ENCODE data around the gene SLC25A51.

The SLC25A51 gene

DNA sequence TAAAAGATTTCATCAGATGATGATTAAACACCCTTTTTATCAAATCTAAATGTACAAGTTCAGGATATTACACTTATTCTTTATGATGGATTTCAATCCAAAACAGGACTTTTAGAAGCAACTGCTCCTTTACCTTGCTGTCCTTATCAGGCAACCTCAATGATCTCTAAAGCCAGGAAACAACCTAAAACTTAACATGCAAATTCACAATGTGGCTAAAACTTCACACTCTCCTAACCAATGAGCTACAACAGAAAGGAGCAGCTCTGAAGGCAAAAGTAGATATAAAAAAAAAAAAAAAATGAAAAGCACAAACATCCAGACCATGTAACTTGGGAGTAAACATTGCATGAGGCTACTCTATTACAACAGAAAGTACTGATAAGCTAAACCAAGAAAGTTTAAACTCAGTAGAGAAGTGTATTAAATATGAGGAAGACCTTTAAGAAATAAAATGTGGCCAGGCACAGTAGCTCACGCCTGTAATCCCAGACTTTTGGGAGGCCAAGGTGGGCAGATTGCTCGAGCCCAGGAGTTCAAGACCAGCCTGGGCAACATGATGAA is 22.9 kb downstream of the SLC25A51 start:
- no peak for TF ChIP-seq ZNF274 (IDR thresholded peaks at IDR 0.05; ENCODE audit: low read depth, low read length)
- no peak overlapping the region for H3K4me3 ChIP-seq (ENCODE audit: low read length)

DNA sequence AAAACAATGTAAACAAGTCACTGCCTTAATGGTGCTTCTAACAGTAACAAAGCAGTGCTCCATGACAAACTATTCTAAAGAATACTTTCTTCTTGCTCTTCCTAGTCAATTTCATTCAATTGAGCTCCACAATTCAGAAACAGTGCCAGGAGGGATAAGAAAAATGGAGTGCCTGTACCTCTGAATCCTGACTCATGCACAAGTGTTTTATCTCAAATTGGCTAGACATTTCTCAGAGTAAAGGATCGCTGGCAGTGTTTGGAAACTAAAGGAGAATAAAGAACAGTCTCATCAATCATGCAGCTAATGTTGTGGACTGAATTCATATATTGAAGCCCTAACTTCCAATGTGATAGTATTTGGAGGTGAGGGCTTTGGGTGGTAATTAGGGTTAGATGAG is 27.6 kb downstream of the SLC25A51 start:
- TF ChIP-seq ZNF274 (IDR thresholded peaks at IDR 0.05; ENCODE audit: low read depth, low read length), result no peak
- no peak overlapping the region for H3K4me3 ChIP-seq (ENCODE audit: low read length)

DNA sequence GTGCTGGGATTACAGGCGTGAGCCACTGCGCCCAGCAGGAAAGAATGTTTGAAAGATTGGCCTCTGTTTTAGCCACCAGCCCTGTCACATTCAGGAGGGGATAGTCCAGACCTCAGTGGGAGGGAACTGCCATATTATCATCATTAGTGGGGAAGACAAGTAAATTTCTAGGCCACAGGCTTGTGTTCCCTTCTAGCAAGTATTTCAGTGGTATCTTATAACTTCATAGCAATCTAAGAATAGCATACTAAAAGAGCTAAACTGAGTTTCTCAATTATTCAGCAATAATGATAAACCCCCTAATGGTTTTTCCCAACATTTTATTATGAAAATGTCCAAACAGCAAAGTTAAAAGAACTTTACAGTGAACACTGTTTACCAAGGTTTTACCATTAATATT is 30.0 kb downstream of the SLC25A51 start:
- TF ChIP-seq ZNF274 (IDR thresholded peaks at IDR 0.05; ENCODE audit: low read depth, low read length), result no peak
- H3K4me3 ChIP-seq (ENCODE audit: low read length), result no peak overlapping the region

DNA sequence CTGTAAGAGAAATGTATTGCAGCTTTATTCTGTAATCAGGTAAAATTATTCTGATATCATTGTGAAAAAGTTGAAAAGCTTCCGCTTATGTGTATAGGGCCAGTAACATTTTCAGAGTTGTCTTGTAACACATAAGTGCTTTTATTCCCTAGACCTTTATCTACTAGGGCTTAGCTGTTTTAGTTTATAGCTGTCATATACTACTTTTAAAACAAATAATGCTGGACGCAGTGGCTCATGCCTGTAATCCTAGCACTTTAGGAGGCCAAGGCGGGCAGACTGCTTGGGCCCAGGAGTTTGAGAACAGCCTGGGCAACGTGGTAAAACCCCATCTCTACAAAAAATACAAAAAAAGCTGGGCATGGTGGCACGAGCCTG is 33.1 kb downstream of the SLC25A51 start:
- TF ChIP-seq ZNF274 (IDR thresholded peaks at IDR 0.05; ENCODE audit: low read depth, low read length), result no peak
- H3K4me3 ChIP-seq (ENCODE audit: low read length), result no peak overlapping the region

DNA sequence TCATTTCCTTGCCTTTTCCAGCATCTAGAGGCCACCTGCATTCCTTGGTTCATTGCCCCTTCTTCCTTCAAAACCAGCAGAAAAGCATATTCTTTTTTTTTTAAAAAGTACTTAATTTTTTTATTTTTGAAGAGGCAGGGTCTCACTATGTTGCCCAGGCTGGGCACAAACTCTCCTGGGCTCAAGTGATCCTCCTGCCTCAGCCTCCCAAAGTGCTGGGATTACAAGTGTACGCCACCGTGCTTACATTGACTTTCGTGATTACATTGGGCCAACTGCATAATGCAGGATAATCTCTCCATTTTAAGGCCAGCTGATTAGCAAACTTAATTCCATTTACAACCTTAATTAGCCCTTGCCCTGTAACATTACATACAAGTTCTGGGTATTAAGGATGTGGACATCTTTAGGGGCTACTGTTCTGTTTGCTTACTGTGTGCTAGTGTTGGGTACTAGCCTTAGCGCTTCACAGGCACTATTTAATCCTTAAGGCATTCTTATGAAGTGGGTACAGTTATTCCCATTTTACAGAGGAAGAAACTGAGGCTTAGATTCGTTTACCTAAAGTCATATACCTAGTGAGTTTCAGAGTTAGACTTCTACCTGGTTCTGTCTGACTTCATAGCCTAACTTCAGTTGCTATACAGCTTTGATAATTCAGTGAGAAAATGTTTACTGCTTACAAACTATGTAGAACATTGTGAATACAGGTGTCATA is 33.7 kb downstream of the SLC25A51 start:
- H3K4me3 ChIP-seq (ENCODE audit: low read length), result no peak overlapping the region
- no peak for TF ChIP-seq ZNF274 (IDR thresholded peaks at IDR 0.05; ENCODE audit: low read depth, low read length)

DNA sequence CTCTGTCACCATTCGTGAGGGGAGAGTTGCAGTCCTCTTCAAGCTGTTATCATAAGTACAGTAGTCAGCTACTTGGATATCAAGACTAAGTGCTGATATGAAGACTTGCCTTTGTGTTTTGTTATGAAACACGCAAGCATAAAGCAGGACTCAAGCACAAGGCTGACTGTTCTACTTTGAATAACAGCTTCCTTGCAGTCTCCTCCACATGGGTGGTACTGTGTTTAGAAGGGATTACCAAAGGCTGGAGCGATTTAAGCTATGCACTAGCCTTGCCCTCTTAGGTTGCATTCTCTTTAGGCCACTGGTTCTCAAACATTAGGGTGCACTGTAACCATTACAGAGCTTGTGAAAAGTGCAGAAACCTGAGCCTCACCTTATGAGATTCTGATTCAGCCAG is 41.4 kb downstream of the SLC25A51 start:
- no peak for TF ChIP-seq ZNF274 (IDR thresholded peaks at IDR 0.05; ENCODE audit: low read depth, low read length)
- H3K4me3 ChIP-seq (ENCODE audit: low read length), result no peak overlapping the region

DNA sequence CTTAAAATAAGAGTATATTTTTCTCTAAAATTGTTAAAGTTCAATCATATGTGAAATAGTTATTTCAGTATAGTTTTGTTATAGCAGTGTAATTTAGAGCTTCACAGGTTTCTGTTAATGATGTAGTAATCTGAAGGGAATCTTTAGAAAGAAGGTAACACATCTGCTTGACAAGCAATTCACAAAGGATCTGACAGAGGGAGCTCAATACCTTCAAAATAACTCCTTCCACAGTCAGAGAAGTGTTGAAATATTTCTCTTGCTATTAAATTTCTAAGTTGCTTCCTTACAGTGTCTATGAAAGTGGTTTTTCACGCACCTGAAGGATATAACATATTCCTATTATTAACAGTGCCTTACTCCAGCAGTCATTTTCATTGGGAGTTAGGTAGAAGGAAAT is 44.9 kb downstream of the SLC25A51 start:
- no peak overlapping the region for H3K4me3 ChIP-seq (ENCODE audit: low read length)
- no peak for TF ChIP-seq ZNF274 (IDR thresholded peaks at IDR 0.05; ENCODE audit: low read depth, low read length)

DNA sequence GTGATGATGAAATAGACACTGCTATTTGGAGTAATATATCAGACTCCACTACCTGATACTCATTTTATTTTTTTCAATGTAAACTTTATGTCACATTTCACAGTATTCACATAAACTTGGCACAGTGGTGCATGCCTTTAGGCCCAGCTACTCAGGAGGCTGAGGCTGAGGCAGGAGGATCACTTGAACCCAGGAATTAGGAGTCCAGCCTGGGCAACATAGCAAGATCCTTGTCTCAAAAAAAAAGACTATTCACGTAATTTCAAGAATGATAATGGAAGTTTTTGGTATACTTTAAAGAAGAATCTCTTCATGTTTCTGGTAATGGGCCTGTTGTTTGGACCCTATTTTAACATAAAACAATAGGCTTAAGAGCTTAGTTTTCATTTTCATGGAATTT is 47.4 kb downstream of the SLC25A51 start:
- TF ChIP-seq ZNF274 (IDR thresholded peaks at IDR 0.05; ENCODE audit: low read depth, low read length), result no peak
- H3K4me3 ChIP-seq (ENCODE audit: low read length), result no peak overlapping the region

DNA sequence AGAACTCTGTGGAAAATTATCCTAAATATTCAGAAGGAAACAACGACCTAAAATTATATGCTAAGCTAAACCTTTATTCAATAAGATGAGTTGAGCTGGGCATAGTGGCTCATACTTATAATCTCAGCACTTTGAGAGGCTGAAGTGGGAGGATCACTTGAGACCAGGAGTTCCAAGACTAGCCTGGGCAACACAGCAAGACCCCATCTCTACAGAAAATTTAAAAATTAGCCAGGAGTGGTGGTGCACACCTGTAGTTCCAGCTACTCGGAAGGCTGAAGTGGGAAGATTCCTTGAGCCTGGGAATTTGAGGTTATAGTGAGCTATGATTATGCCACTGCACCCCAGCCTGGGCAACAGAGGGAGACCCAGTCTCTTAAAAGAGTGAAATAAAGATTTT is 51.7 kb downstream of the SLC25A51 start:
- no peak overlapping the region for H3K4me3 ChIP-seq (ENCODE audit: low read length)
- no peak for TF ChIP-seq ZNF274 (IDR thresholded peaks at IDR 0.05; ENCODE audit: low read depth, low read length)

DNA sequence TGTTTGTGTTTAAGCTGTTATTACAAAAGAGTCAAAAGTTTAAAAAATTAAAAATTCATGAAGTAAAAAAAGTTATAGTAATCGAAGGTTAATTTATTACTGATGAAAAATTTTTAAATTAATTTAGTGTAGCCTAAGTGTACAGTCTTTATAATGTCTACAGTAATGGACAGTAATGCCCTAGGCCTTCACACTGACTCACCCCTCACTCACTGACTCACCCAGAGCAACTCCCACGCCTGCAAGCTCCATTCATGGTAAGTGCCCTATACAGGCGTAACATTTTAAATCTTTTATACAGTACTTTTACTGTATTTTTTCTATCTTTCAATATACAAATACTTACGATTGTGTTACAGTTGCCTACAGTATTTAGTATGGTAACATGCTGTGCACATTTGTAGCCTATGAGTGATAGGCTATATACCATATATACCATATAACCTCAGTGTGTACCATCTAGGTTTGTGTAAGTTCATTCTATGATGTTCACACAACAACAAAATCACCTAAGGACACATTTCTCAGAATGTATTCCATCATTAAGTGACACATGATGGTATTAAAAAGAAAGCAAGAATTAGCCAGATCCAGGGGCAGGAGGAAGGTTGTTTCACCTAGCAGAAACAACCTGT is 63.2 kb downstream of the SLC25A51 start:
- no peak overlapping the region for H3K4me3 ChIP-seq (ENCODE audit: low read length)
- TF ChIP-seq ZNF274 (IDR thresholded peaks at IDR 0.05; ENCODE audit: low read depth, low read length), result no peak

DNA sequence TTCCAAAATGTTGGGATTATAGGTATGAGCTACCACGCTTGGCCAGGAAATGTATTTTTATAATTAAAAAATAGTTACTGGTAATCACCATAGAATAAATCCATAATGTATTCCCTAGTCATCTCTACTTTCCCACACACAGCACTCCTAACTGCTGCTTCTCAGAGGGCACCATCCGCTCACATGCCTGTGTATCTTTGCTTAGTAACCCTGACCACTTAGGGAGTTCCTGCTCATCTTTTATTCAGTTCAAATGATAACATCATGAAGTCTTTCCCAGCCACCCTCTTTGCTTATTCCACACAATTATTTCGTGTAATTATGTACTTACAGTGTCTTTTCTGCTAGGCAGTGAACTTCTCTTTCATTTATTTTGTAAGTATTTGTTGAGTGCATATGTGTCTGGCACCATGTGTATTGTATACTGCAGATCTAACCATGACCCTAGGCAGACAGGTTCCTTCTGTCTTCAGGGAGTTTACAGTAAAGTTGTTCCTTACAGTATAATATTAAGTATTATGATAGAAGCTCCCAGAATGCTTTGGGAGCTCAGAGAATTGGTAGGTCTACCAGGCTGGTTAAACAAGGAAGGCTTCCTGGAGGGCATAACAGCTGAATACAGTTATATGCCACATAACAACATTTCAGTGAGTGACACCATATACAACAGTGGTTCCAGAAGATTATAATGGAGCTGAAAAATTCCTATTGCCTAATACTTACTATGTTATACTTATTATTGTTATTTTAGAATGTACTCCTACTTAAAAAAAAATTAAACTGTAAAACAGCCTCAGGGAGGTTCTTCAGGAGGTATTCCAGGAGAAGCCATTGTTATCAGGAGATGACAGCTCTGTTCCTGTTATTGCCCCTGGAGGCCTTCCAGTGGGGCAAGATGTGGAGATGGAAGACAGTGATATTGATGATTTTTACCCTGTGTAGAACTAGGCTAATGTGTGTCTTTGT is 64.1 kb downstream of the SLC25A51 start:
- no peak for TF ChIP-seq ZNF274 (IDR thresholded peaks at IDR 0.05; ENCODE audit: low read depth, low read length)
- no peak overlapping the region for H3K4me3 ChIP-seq (ENCODE audit: low read length)

All from GM08714 (cell line).